Inflammatory macrophage treated with lipopolysaccharide for 1 hour (primary cell): Measurements from ENCODE around the gene AQP3.
"Not testable (repeated sequence)": the region's sequence is repeated elsewhere in the genome, so short reads cannot be mapped to it uniquely, and the experiment has no call there.

Experiments used
- DNase-seq, 2 donors: peaks; one replicate each; pipeline ENCODE4 v3.0.0-alpha.2; 2020 to 2022

The AQP3 gene

GRCh38 chr9:33446946-33447798, at the start of gene AQP3:
TSS of gene AQP3 (minus strand) at chr9:33447593. CDS start at chr9:33447530, 63 bp downstream.
- peak; percentile 78 to 91 for DNase-seq

GRCh38 chr9:33493819-33494218, 46.4 kb upstream of the AQP3 start:
- not testable (repeated sequence) for DNase-seq

GRCh38 chr9:33489066-33489465, 41.7 kb upstream of the AQP3 start:
- no peak for DNase-seq

GRCh38 chr9:33485312-33485711, 37.9 kb upstream of the AQP3 start:
- DNase-seq: not testable (repeated sequence)

GRCh38 chr9:33480976-33481375, 33.6 kb upstream of the AQP3 start:
- no peak for DNase-seq

GRCh38 chr9:33480106-33480505, 32.7 kb upstream of the AQP3 start:
- DNase-seq: no peak

- no peak for DNase-seq
Observed at GRCh38 chr9:33476503-33476902, 29.1 kb upstream of the AQP3 start.

GRCh38 chr9:33475357-33475756, 28.0 kb upstream of the AQP3 start:
- DNase-seq: no peak

GRCh38 chr9:33473643-33474352, 26.4 kb upstream of the AQP3 start, which contains the start of gene NOL6:
TSS of gene NOL6 (minus strand) at chr9:33473924. CDS start at chr9:33473842, 82 bp downstream.
- DNase-seq: peak; percentile 100

- peak; percentile 17 to 25 for DNase-seq
Observed at GRCh38 chr9:33472881-33473615, 25.7 kb upstream of the AQP3 start.

- no peak for DNase-seq
Observed at GRCh38 chr9:33472171-33472880, 24.9 kb upstream of the AQP3 start.

- DNase-seq: no peak
Observed at GRCh38 chr9:33471361-33471760, 24.0 kb upstream of the AQP3 start.

GRCh38 chr9:33469891-33470290, 22.5 kb upstream of the AQP3 start:
- no peak for DNase-seq

GRCh38 chr9:33468797-33469621, 21.6 kb upstream of the AQP3 start:
- DNase-seq: no peak

GRCh38 chr9:33468215-33468730, 20.9 kb upstream of the AQP3 start:
- DNase-seq: no peak

GRCh38 chr9:33467526-33467925, 20.1 kb upstream of the AQP3 start:
- no peak for DNase-seq

- DNase-seq: peak in 1 of 2 donors; percentile 71
Observed at GRCh38 chr9:33466565-33467495, 19.4 kb upstream of the AQP3 start.

GRCh38 chr9:33465596-33466564, 18.5 kb upstream of the AQP3 start:
- no peak for DNase-seq

- DNase-seq: no peak
Observed at GRCh38 chr9:33465096-33465495, 17.7 kb upstream of the AQP3 start.
